HG03565 (cell line): Measurements from ENCODE around the gene ANKRD11.
"Not testable (repeated sequence)": the region's sequence is repeated elsewhere in the genome, so short reads cannot be mapped to it uniquely, and the experiment has no call there.

ENCODE experiments used
- ATAC-seq: cut with Tn5 transposase; IDR thresholded peaks from one replicate; pipeline ENCODE4 v1.9.1; 2021; ENCODE audit warnings: mild to moderate bottlenecking, moderate library complexity; ENCODE audit not compliant: unreplicated experiment

Gene ANKRD11

DNA sequence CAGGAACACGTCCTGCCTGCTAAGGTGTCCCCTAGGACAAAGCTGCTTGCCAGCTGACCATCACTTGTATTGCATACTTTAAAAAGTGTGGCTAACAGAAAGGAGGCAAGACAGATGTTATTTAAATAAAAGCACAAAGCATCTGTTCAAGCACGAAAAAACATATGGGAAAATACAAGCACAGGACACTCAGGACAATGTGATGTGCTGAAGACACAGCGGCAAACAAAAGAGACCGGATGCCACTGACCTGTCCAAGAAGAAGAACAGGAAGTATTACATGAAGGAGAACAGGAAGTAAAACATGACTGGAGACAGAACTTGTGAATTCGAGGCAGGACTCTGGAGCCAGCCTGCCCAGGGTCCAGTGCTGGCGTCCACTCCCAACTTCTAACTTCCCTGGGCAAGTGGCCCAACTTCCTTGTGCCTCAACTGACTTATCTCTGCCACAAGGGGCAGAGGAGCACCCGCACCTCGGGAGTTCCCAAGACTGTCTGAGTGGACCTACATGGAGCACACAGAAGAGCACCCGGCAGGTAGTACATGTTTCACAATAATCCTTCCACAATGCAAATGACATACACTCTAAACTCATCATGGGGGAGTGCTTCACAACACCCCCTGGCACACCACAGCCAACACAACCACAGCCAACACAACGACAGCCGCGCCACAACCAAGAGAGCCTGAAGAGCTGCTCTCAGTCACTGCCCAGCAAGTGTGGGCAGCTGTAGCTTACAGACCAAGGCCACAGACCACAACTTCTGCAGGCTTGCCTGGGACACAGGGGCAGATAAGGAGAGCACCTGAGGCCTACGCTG is 36.6 kb downstream of the ANKRD11 start:
- ATAC-seq: no peak

DNA sequence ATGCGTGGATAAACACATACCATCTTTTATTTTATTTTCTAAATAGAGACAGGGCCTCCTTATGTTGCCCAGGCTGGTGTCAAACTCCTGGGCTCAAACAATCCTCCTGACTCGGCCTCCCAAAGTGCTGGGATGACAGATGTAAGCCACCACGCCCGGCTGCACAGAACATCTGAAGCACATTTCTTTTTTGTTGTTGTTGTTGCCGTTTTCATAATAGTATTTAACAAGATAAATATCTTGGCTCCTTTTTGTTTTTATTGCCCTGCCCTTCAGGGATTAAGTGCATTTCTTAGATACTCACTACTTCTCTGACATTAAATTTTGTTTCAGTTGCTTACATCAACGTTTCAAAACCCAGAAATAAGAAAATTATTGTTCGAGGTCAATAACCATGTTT is 37.4 kb downstream of the ANKRD11 start:
- ATAC-seq: no peak

DNA sequence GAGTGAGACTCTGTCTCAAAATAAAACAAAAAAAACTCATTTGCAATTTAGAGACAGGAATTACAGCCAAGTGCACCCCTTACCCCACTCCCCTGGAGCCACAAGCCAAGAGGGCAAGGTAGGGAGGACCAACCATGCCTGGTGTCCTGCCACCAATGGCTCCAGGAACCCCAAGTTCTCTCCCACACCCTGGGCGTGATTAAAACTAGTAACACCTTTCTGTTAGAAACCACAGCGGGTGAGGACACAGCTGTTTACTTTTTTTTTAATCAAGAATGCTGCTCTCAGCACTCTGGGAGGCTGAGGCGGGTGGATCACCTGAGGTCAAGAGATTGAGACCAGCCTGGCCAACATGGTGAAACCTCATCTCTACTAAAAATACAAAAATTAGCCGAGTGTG is 38.1 kb downstream of the ANKRD11 start:
- no peak for ATAC-seq

DNA sequence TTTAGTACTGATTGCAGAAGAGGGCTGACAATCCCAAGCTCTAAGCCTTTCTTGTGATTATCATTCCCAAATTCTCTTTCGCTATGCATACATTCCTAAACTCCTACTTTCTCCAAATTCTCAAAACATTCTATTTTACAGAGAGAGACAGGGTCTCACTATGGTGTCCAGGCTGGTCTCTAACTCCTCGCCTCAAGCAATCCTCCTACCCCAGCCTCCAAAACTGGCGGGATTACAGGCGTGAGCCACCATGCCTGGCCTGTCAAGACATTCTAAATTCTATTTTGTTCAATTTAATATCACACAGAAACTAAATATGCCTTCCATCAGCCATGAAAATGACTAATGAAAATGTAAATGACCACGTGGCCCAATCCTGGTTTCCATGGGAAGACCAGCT is 39.8 kb downstream of the ANKRD11 start:
- no peak for ATAC-seq

DNA sequence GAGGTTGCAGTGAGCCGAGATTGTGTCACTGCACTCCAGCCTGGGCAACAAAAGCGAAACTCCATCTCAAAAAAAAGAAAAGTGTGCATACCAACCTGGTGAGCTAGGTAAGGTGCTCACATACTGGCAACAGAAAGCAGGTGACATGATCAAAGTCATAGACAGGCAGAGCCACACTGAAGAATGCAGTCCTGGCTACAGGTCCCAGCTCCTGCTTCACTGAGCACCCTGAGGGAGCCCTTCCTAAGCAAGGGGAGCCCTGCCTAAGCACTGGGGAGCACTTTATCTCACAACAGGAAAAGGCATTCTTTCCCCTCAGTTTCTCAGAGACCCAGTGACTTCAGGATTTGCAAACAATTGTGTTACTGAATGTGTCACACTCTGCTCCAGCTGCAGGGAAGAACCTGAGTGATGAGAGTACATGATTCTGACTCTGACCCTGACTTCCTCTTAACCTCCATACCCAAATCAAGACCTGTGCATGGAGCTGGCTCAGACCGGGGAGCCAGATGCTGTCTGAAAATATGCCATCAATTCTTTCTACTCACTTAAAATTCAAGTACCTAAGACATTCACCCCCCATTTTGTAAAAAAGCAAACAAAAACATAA is 40.5 kb downstream of the ANKRD11 start:
- no peak for ATAC-seq

DNA sequence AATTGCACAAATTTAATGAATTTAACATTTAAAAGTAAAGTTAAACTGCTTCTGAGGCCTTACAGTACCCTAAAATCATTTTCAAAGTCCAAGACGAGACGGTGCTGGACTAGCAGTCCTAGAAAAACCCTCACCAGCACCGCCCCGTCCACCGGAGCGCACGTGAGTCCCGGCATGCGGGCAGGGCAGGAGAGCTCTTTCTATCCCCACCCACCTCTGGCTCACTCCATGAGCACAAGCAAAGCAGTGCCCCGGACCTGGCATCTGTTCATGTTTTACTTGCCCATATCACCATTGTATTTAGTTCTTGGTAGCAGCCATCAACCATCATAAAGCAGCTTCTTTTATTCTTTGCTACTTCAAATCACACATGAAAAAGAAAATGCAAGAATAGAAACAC is 41.7 kb downstream of the ANKRD11 start:
- no peak for ATAC-seq

DNA sequence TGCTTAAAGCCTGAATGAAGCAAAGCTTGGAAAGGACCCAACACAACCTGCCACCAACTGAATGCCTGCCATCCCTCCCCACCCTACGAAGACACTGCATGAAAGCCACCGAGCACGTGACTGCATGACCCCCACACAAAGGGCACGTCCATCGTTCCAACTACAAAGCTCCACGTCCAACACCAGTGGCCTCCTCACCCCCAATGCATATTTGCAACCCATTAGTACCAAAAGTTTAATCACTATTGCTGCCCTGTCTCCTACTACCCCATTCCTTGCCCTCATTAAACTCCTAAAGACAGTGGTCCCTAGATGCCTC is 43.4 kb downstream of the ANKRD11 start:
- no peak for ATAC-seq

DNA sequence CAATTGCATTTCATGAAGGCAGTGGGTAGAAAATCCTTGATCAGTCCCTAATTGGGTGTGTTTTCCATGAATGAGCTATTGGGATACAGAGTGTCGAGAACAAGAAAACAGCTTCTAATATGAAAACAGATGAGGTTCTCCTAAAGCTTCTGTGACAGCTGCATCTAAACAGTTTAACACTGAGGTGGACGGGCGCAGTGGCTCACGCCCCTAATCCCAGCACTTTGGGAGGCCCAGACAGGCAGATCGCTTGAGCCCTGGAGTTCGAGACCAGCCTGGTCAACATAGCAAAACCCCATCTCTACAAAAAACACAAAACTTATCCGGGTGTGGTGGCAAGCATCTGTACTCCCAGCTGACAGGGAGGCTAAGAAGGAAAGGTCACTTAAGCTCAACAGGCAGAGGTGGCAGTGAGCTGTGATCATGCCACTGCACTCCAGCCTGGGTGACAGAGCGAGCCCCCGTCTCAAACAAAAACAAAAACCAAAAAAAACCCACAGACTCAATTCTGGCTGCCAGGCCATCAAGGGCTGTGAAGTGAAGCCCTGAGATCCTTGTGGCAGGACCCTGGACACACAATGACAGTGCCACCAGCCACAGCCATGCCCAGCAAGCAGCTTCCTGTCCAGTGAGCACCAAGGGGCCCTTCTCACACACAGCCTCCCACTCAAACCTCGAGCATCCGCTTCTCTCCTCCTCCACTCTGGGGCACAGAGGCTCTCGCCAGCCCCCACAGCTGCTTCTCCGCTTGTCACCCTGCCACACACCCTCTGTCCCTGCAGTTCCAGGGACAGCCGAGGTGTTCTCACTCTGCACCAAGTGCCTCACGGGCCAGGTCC is 44.0 kb downstream of the ANKRD11 start:
- ATAC-seq: no peak

DNA sequence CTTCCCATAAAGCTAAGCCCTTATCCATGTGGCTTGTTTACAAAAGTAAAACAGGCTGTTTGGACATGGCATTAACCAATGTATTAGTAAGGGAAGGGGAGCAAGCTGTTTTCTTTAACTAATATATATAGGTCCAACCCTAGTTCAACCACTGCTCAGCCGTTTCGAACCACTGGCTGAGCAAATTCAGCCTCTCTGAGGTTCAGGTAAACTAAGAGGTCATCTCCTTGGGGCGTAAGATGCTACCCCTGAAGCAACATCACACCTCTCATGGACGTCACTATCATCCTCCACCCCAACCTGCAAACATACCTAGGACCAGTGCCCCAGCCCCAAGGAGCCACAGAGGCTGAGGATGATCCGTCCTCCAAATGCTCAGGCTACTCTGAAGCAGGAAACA is 45.2 kb downstream of the ANKRD11 start:
- no peak for ATAC-seq

DNA sequence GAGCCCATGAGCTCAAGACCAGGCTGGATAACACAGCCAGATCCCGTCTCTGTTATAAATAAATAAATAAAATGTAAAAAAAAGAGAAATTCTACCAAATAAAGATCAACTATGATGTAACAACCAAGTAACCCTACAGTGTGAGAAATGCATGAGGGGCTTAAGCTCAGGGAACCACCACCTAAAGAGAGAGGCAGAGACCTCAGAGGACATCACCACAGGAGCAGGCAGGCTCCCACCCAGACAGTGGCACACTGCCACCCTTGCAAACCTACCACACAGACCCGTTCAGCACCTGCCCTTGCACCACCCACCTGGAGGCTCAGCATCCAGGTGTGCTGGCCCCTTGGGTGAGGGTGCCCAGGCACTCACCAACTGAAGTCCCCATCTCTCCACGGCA is 45.6 kb downstream of the ANKRD11 start:
- no peak for ATAC-seq

DNA sequence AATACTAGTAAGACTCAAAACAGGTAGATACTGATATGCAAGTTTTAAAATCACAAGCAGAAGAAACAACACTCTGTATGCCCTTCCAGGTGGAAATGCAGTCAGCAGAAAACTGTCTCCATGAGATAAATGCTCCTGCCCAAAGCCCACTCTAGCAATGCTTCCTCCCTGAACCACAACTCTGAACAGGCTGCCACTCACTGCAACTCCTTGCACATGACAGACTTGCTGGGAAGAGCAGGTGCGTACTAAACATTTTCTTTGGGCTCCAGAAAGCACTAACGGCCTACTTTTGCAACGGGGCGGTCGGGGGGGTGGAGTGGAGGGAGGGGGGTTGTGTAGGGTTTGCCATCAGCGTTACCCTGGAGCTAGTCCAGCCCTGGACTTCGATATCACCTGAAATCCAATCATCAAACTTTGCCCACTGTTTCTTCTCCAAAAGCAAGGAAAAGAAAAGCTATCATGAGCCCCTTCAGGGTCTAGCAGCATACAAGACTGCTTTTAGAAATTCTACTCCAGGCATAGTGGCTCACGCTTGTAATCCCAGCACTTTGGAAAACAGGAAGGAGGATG is 46.1 kb downstream of the ANKRD11 start:
- no peak for ATAC-seq

DNA sequence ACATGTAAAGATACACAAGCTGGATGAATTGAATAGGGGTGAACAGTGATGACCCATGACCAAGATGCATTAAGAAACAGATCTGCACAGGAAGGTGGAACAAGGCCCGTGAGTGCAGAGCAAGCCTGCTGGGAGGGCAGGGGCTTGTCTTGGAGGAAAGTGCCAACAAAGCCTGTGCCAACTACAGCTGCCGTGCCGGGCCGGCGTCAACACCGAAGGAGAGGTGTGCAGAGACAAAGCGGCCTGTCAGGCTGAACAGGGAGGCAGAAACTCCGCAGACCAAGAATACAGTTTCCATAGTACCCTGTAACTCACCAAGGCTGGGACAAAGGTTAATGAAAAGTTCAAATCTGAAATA is 46.7 kb downstream of the ANKRD11 start:
- no peak for ATAC-seq

DNA sequence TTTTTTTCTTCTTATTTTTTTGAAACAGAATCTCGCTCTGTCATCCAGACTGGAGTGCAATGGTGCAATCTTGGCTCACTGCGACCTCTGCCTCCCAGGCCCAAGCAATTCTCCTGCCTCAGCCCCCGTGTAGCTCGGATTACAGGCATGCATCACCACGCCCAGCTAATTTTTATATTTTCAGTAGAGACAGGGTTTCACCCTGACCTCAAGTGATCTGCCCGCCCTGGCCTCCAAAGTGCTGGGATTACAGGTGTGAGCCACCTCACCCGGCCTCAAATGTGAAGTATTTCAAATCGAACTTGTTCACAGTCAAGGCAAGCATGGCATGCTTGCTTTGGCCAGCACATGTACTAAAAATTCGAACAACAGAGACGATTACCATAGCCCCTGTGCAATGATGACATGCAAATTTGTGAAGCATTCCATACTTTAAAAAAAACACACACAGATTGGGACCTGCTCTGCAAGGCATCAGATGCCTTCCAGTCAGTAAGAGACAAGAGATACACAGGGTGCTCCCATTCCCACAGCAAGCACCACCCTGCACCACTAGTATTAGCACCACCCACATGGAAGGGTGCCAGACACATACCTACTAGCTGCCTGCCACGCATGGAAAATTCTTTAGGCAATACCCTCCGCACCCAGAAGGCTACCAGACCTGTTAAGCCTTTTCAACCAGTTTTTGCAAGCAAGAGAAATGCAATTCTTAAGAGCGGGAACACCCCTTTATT is 47.2 kb downstream of the ANKRD11 start:
- ATAC-seq: no peak

DNA sequence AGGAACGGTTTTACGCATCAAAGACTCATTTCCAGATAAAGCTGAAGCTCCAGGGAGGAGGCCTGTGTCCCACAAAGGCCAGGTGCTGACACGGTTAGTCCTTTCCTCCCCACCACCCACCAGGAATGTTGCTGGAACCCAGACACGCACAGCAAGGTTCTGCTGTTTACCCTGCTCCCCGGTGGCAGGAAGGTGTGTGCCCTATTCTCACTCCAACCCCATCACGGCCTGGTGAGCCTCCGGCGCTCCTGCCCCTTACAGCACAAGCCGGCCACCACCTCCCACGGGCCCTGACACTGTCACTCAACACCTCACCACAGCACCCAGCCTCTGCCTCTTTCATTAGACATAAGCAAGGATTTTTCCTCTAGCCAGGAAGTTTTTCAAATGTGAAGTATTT is 47.8 kb downstream of the ANKRD11 start:
- ATAC-seq: no peak

DNA sequence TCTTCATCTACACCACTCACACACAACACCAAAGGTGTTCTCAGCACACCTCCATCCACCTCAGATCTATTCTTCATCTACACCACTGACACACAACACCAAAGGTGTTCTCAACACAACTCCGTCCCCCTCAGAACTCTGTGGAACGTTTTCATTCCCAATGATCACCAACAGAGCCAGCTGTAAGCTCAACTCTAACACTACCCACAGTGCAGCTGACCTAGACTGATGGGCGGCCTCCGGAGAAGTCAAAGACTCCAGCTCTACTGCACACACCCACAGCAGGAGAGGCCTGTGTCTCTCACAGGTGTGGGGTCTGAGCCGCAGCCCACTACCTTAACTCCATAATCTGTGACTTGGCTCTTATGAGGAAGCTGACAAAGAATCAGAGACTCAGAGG is 50.7 kb downstream of the ANKRD11 start:
- ATAC-seq: no peak

DNA sequence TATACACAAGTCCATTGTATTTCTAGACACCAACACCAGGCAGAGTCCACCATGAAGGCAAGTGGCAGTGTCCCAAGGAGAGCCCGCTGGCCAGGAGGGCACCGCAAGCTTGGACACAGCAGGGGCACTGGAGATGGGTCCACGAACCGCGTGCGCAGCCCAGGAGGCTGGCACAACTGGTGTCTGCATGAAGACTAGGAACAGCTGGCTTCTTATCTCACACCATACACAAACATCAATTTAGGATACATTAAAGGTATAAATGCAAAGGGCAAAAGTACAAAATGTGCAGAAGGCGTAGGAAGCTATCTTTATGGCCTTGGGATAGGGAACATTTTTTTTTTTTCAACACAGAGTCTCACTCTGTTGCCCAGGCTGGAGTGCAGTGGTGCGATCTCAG is 52.4 kb downstream of the ANKRD11 start:
- ATAC-seq: no peak

DNA sequence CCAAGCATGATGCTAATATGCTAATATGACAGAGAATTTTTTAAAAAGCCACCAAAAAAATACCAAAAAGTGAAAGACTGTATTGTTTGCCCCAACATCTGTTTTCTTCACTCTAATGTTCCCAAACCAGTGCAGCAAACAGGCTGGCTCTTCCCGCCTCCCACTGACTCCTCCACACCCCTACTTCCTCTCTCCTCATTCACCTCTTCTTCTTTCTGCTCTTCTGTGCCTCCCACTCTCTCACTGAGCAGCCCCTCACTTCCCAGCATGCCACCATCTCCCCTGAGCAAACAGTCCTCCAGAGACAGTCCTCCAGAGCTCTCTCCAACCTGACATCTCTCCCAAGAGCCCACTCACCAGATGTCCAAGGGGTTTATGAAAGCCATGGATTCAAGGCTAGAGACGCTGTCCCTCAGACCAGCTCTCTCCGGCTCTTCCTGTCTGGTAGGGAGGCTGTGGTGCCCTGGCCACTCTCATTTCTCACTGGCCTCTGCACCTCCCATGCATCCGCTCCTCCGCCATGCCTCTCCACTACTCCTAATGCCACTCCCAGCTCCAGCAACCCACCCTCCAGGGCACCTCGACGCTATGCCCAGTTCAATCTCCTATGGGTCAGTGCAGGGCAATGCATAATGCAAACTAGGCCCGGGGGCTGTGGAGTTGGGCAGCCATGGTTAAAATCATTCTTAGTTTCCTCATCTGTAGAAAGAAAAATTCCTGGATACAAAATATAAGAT is 52.9 kb downstream of the ANKRD11 start:
- ATAC-seq: no peak

DNA sequence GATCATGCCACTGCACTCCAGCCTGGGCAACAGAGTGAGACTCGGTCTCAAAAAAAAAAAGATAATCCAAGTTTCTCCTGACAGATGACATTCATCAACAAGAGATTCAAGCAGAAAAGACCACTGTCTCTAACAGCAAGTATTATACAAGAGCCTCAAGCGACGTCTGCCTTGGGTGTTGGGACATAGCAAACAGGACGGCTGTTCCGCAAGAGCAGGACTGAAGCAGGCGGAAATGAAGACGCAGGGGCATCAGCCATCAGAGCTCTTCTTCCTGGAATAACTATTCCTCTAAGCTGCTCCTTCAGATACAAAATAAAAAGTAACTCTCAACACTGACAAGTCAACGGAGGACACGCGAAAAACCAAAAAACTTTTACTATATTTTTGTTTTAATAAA is 54.0 kb downstream of the ANKRD11 start:
- no peak for ATAC-seq

DNA sequence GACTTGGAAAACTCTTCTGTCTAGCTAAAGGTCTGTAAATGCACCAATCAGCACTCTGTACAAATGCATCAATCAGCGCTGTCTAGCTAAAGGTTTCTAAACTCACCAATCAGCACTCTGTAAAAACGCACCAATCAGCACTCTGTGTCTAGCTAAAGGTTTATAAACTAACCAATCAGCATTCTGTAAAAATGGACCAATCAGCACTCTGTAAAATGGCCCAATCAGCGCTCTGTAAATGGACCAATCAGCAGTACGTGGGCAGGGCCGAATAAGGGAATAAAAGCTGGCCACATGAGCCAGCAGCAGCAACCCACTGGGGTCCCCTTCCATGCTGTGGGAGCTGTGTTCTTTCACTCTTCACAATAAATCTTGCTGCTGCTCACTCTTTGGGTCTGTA is 55.3 kb downstream of the ANKRD11 start:
- ATAC-seq: not testable (repeated sequence)

DNA sequence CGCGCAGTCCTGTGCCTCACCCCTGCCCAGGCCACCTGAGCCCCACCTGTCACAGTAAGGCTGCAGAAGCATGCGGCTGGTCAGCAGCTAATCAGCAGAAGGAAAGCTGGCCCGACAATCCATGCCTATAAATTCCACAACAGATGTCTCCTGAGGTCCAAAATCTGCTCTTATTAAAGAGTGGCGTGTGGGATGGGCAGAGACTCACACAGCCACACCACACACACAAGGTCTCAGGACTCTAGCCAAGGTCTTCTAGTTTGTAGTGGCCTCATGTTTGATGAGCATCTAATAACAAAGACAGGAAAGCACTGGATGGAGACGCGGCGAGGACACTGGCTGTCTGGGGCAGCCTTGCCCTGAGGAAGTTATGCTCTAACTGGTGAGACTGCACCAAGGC is 55.9 kb downstream of the ANKRD11 start:
- no peak for ATAC-seq
